Sigmoid colon (tissue), 3 donors: ENCODE data around the gene PRKG1.

ENCODE experiments used
- POLR2A ChIP-seq, 2 donors: fragments of 450-650 bp; IDR thresholded peaks; one replicate each; pipeline ENCODE4 v1.6.1; 2016; ENCODE audit warnings: antibody characterized with exemption in 2 of 2, mild to moderate bottlenecking in 2 of 2, moderate library complexity in 2 of 2
- TF ChIP-seq, protein P1 (sequence below), 4 experiments: fragments of 450-650 bp in 3 of 4; fragments of 200-600 bp in 1 of 4; IDR thresholded peaks; one replicate each; pipeline ENCODE4 v1.5.1; 2016 to 2019; ENCODE audit warnings: antibody characterized with exemption in 4 of 4, mild to moderate bottlenecking in 3 of 4, moderate library complexity in 2 of 4

GRCh38 chr10:52145636-52146035 is 1071.3 kb downstream of the PRKG1 start:
- TF ChIP-seq POLR2A (IDR thresholded peaks at IDR 0.05), result no peak
- TF ChIP-seq, protein P1, sequence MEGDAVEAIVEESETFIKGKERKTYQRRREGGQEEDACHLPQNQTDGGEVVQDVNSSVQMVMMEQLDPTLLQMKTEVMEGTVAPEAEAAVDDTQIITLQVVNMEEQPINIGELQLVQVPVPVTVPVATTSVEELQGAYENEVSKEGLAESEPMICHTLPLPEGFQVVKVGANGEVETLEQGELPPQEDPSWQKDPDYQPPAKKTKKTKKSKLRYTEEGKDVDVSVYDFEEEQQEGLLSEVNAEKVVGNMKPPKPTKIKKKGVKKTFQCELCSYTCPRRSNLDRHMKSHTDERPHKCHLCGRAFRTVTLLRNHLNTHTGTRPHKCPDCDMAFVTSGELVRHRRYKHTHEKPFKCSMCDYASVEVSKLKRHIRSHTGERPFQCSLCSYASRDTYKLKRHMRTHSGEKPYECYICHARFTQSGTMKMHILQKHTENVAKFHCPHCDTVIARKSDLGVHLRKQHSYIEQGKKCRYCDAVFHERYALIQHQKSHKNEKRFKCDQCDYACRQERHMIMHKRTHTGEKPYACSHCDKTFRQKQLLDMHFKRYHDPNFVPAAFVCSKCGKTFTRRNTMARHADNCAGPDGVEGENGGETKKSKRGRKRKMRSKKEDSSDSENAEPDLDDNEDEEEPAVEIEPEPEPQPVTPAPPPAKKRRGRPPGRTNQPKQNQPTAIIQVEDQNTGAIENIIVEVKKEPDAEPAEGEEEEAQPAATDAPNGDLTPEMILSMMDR (IDR thresholded peaks at IDR 0.05), result no peak
